Dermis blood vessel endothelial cell (primary cell): ENCODE measurements around the gene NUAK1. TPM values are rescaled to one million over a fixed set of nuclear protein-coding genes. Genes with fewer than 3 reads are reported as not detected.
A peak's percentile ranks its signal among the peaks of the same experiment; 100 is the strongest.
"Not testable (repeated sequence)": the region's sequence is repeated elsewhere in the genome, so short reads cannot be mapped to it uniquely, and the experiment has no call there.

Experiments
- DNase-seq: peaks from one replicate; pipeline ENCODE4 v3.0.0; 2010
- total RNA-seq: library from RNA; depleted of rRNA; stranded (reverse); fragments of >200 nt; gene quantifications from 2 replicates; pipeline ENCODE4 v1.2.3, GENCODE V29; 2014

NUAK1 gene
- total RNA-seq, 1 donor from 2014 or later, result 158 TPM

- DNase-seq, result no peak
Observed at GRCh38 chr12:106146987-106147386, 8.2 kb upstream of the NUAK1 start.

GRCh38 chr12:106145539-106146447, 7.0 kb upstream of the NUAK1 start:
- DNase-seq, result peak; percentile 54

GRCh38 chr12:106144847-106145246, 6.1 kb upstream of the NUAK1 start:
- no peak for DNase-seq

GRCh38 chr12:106142591-106143261, 4.0 kb upstream of the NUAK1 start:
- DNase-seq, result no peak

GRCh38 chr12:106141920-106142319, 3.2 kb upstream of the NUAK1 start:
- not testable (repeated sequence) for DNase-seq

GRCh38 chr12:106141452-106141851, 2.7 kb upstream of the NUAK1 start:
- no peak for DNase-seq

- no peak for DNase-seq
Observed at GRCh38 chr12:106141003-106141402, 2.2 kb upstream of the NUAK1 start.

GRCh38 chr12:106140223-106140986, 1.7 kb upstream of the NUAK1 start:
- no peak for DNase-seq

- DNase-seq, result peak; percentile 88
Observed at GRCh38 chr12:106139422-106140171, 843 bp upstream of the NUAK1 start.

- DNase-seq, result no peak
Observed at GRCh38 chr12:106138357-106138632, 459 bp downstream of the NUAK1 start.

GRCh38 chr12:106137530-106138356, 1.0 kb downstream of the NUAK1 start:
- peak; percentile 33 for DNase-seq

GRCh38 chr12:106136263-106136662, 2.5 kb downstream of the NUAK1 start:
- DNase-seq, result peak; percentile 91

- DNase-seq, result peak; percentile 72
Observed at GRCh38 chr12:106135781-106136180, 3.0 kb downstream of the NUAK1 start.

- DNase-seq, result no peak
Observed at GRCh38 chr12:106135075-106135474, 3.7 kb downstream of the NUAK1 start.

- no peak for DNase-seq
Observed at GRCh38 chr12:106134294-106134949, 4.3 kb downstream of the NUAK1 start.

- peak; percentile 53 for DNase-seq
Observed at GRCh38 chr12:106133136-106134087, 5.3 kb downstream of the NUAK1 start.

GRCh38 chr12:106132175-106133135, 6.3 kb downstream of the NUAK1 start:
- no peak for DNase-seq

- no peak for DNase-seq
Observed at GRCh38 chr12:106131676-106132075, 7.1 kb downstream of the NUAK1 start.
